Fibroblast of the conjunctiva (primary cell): ENCODE results near the gene APOB.

Experiments used
- DNase-seq: peaks from one replicate; pipeline ENCODE4 v3.0.0-alpha.2; 2010; ENCODE audit warnings: low read depth

APOB gene

DNA sequence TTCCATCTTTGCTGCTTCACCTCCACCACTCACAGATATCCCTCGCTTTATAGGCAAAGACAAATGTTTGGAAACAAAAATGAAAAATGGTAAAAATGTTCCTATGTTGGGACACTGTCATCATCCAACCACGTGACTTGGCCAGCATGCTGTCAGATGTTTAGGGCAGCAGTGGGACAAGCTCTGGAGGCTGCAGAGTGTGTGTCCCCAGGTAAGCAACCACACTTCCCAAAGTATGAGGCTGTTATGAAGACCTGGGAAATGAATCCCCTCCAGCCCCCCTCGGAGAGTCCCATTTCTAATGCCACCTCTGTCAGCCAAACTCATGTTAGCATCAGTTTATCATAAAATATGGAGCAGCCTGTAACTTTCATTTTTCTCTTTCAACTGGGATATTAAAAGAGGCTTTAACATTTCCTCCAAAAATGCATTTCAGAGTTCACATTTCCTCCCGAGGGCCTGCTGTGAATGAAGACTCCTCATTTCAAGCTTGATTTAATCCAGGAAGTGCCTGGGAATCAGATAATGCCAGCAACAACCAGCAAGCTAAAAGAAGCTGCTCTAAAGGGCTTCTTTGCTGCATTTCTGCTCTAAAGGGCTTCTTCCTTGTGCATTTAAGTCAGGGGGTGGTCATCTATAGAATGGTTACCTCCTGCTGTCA is 66.2 kb downstream of the APOB start:
- DNase-seq, result no peak

DNA sequence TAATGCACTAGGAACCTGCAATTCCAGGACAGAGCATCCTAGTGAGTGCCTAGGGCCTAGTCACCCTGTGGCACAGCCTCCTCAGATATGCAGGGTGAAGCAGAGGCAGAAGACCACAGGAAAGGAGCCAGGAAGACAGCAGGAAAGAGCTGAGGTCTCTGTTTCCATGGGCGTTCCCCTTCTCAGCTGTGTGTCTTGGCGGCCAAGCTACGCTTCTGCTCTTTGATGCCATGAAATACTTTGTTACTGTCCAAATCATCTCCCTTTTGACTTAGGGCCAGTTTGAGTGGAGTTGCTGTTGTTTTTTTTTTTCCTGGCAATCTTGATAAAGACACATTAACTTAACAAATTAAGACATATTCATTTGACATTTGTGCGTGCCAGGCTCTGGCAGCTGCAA is 67.3 kb downstream of the APOB start:
- DNase-seq, result no peak

DNA sequence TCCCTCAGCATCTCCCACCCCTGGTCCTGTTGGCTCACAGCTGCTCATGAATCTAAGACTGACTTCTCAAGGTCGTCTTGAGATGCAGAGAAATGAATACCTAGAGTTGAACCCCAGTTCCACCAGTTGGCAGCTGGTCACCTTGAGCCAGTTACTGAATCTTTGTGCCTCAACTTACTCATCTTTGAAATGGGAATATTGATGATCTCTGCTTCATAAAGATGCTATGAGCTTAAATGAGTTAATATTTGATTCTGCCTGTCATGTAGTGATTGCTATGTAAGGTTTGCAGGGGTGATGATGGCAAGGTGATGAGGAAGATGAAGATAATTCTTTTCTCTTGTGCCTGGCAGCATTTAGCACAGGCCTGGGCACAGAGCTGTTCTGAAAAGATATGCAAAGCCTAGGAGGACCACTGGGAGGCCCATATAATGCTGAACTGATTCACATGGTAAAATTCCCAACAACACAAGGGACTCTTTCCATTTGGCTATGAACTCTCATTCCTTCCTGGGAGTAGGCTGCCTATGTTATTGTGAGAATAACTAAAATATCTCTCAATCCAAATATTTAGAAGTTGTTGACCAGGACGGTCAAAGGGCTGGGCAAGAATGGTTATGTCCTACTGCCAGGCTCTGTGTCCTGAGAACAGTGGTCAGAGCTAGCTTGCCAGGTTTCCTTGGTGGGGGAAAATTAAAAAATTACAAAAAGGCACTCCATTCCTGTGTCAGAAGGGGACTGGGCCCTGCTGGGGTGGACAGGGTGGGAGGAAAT is 70.9 kb downstream of the APOB start:
- no peak for DNase-seq

DNA sequence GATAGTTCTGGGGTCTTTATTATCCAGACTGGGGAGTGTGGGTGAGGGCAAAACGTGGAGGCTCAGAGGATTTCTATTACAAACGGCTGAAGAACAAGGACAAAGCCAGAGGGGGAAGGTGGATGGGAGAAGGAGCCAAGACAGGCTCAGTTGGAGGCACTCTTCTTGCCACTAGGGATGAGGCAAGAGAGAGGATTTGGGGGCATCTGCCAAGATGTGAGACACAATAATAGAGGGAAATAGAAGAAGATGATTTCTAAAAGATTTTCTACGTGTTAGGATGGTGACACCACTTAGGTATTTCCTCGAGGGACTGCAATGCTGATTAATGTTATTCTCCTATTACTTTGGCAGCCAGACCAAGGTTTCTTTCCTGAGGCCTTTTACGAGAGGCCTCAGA is 71.8 kb downstream of the APOB start:
- no peak for DNase-seq

DNA sequence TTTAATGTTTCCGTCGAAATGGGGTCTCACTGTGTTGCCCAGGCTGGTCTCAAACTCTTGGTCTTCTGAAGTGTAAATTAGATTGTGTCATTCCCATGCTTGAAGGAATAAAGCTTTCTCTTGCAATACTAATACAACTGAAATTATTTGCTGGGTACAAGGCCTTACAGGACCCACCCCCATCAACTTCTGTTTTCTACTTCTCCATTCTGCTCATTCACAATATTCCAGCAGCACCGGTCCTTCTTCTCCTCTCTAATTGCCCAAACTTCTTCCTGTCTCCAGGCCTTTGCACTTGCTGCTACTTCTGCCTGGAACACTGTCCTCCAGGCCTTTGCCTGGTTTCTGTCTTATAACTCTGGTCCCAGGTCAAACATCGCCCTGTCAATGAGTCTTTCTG is 73.8 kb downstream of the APOB start:
- no peak for DNase-seq

DNA sequence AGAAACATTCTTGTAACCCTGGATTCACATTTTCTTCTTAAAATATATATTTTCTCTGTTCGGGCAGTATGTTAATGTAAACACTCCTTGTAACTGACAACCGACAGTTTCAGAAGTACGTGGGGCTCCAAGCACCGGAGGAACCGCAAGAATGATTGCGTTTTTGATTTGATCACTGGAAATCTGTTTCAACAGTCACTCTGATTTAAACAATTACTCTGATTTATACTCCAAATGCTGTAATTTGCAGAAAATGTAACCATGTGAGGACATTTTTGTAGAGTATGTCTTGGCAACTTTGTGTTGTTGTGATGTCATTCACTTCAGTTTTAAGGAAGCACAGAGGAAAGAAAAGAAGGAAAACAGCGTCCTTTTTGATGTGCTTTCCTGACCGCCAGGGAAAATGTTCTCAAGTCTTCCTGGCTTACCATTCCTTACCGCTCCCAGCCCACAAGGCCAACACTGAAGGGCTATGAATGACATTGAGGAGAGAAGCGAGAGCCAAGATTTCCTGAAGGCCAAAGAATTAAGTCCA is 77.7 kb downstream of the APOB start:
- DNase-seq, result peak; percentile 17

DNA sequence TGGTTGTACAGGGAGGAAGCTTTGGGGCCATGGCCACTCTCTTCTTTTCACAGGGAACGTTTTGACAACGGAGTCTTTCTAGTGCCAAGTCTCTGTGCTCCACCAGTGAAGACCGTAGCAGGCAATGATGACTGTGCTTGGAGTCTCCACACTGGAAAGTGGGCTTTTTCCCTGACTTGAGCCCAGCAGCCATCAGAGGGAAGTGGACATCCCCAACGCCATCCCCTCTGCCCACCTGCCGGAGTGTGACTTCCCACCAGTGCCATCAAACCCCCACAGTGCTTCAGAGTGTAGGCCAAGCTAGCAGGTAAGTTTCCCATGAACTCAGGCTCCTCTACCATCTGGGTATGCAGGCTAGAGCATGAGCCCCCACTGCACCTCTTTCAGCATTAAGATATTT is 78.7 kb downstream of the APOB start:
- DNase-seq, result no peak

DNA sequence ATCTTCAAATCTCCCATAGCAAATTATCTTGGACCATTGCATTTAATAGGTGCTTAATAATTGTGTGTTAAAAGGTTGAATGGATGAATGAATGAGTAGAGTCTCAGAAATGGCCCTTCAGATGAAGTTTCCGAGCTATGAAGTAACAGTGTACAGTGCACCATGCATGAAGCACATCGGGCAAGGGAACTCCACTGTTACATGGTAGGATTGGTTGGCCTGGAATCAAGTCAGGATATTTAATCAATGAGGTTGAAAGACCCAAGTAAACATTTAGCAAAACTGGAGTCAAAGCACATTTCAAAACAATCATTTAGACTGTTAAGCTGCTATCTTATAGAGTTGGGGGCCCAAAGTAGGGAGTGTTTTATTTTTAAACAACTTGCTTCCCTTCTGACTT is 80.0 kb downstream of the APOB start:
- DNase-seq, result no peak

DNA sequence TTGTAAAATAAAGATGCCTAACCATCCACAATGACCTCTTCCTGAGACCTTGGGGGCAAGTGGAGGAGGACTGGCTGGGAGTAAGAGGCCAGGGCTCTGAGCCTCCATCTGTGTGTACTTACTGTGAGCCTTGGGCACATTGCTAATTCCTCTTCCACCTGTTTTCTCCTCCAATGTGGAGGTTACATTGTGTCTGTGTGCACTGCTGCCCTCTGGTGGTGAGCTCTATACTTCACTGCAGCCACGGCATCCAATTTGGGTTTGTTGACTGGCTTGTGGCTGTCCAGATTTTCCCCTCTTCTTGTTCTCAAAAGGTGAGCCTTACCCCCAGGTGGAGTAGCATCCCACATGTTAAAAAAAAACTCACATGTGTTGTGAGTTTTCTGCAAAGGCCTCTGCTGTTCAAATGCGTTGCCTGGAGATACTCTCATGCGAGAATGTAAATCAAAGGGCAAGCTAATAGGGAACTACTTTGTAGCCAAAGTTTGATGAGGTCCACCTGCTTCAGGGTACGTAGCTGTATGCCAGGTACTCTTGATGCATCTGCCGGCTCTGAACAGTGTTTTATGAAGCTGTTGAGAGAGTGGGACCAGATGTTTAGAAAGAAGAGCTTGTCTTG is 80.8 kb downstream of the APOB start:
- peak; percentile 37 for DNase-seq

DNA sequence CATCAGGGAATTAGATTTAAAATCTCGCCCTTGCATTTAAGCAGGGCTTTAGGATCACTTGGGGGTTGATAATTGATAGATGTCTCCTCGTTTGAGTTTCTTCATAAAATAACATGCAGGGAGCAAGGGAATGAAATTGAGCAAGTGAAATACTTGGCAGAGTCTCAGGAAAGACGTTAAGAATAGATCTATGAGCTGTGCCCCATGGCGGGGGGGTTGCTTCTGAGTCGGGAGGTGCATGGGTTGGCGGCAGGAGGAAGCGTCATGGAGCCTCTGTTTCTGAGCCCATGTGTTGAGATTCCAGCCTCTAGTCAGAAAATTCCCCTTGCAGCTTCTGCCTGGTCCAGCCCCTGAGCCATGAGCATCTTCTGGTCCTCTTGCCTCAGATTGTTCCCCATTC is 82.0 kb downstream of the APOB start:
- DNase-seq, result no peak

DNA sequence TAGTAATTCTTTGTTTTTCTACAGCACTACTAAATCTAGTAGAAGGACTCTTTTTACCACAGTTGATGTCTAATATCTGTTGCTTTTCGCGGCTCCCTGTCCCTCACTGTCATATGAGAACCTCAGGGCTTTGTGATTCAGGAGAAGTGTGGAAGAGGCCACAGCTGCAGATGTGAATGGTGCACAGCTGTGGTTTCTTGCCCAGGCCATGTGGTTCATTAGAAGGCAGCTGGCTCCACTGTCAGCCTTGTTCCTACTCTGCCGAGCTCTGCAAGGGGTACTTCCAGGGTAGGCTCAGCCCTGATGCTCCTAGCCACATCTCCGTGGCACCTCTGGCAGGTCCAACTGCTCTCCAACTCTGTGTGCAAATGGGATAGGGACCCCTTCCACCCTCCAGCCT is 83.9 kb downstream of the APOB start:
- no peak for DNase-seq

DNA sequence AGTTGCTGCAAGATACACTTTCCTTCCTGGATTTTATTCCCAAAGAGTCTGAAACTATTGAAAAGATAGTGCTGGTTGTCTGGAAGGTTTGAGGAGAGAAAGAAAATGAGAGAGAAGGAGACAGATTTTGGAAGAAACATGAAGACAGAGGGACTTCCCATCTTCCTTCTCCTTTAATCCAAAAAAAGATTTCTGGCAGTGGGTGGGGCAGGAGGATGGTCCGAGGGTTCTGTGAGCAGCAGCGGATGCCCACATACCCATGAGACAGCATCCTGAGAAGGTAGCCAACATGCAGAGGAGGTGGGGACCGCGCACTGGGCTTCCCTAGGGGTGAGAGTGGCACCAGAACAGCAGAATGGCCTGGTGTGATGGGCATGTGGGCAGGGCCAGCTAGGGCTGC is 84.6 kb downstream of the APOB start:
- no peak for DNase-seq

DNA sequence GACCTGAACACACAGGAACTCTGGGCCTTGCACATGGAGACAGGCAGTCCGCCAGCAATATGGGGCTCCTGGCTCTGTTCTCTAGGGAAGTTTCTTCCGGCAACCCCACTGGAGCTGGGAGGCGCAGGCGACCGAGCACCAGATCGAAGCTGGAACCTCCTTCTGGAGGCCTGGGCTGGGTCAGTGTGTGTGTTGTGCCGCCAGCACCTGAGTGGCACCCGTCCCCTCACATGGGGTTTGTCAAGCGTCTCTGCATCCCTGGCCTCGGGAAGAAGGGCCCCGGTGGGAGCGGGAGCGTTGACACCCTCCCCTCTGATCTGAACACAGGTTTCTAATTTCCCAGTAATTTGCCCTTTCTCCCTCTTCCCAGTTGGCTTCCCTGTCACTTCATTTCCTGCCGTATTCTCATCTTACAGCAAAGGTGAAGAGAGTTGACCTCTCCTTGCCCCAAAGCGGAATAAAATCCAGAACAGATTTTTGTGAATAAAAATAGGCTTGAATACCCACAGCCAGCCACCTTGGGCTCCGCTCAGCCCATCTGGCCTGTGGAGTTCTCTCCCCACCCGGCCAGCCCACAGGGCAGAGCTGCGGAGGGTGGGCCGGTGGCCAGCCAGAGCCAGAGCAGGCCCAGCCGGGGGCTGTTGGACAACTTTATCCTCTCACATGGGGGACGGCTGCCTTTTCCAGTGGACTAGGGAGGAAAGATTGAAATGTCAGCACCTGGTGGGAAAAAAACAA is 85.9 kb downstream of the APOB start:
- no peak for DNase-seq

DNA sequence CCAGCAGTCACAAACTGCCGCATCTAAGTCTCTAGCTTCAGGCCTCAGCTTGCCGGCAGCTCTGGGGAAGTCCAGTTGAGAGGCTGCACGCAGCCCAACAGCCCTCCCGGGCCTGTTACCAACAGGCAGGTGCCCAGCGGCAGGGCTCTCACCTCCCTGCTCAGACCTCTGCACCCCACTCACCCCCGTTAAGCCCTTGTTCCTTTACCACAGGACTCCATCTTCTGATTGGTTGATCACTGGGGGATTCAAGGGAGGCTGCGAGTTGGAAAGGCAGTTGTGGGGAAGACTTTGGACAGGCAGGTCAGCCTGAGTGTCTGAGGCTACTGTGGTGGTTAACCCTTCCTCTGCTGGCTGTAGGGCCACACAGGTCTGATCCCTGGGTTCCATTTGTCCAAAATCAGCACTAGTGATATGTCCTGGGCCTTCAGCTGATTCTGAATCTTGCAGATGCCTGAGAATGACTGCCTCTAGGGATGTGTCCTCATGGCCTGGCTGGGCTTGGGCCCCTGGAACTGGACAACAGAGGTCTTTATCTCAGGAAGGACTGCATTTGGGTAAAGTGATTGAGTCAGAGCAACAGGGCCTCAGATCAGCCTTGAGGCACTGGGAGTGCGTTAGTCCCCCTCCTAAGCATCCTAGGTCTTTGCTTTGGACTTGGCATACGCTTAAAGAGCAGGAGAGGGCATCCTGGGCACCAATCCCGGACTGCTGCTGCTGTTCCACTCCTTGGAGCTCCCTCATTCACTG is 88.4 kb downstream of the APOB start:
- no peak for DNase-seq

DNA sequence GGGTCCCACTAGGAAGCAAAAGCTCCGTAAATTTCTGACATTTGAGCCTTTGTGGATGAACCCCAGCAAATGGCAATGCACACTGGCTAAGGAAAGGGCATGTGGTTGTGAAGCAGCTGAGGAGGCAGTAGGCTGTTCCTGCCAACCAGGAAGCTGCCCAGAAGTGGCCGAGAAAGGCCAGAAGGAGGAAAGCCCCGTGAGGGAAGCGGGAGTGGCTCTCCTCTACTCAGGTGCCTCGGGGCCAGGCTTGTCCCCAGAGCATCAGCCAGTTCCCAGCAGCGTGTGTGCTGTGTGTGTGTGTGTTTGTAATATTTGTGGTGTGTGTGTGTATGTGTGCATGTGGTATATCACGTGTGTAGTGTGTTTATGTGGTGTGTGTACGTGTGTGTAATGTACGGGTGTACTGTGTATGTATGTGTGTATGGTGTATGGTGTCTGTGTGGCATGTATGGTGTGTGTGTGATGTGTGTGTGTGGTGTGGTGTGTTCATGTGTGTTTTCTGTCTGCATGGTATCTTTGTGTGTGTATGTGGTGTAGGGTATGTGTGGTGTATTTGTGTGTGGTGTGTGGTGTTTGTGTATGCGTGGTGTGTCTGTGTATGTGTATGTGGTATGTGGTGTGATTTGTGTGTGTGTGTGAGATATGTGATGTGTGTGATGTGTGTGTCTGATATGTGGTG is 90.6 kb downstream of the APOB start:
- DNase-seq, result no peak
